Caco-2 (cell line): ENCODE data around the gene GAK. TPM values are rescaled to one million over a fixed set of nuclear protein-coding genes. Genes with fewer than 3 reads are reported as not detected.

Experiments
- BruUV-seq: library from RNA; stranded (reverse); fragments of 400-500 nt; replicated peaks from 2 replicates; lab custom pipeline; 2021; lab: Mats Ljungman, UMichigan
- CTCF ChIA-PET: fragments of 300-600 bp; sonication (Branson Sonifier 250); formaldehyde crosslinking; loops from one replicate; lab custom pipeline; 2022; ENCODE audit warnings: antibody characterized with exemption; lab: Charles Lee
- POLR2A ChIA-PET: fragments of 300-600 bp; sonication (Branson Sonifier 250); formaldehyde crosslinking; loops from one replicate; lab custom pipeline; 2022; ENCODE audit warnings: antibody characterized with exemption; lab: Charles Lee
- DNase-seq, 2 experiments: peaks; one replicate each; pipeline versions ENCODE4 v3.0.0 to v3.0.0-alpha.2; 2020 to 2022
- H3K27me3 ChIP-seq: replicated peaks from 2 replicates; pipeline ENCODE4 v1.6.0; 2011; ENCODE audit warnings: low read length; ENCODE audit not compliant: control insufficient read depth, insufficient read depth
- H3K36me3 ChIP-seq: 2 replicates; pipeline ENCODE4 v1.5.1; 2011; ENCODE audit warnings: low read length; ENCODE audit not compliant: control insufficient read depth, insufficient read depth
- H3K4me1 ChIP-seq: fragments of 250-450 bp; sonication (Bioruptor Pico); 2 replicates; pipeline ENCODE4 v1.5.1; 2020; ENCODE audit warnings: mild to moderate bottlenecking
- H3K4me3 ChIP-seq: 2 replicates; pipeline ENCODE4 v1.5.1; 2011; ENCODE audit warnings: low read depth, mild to moderate bottlenecking, control low read depth, low read length
- H3K9me3 ChIP-seq: fragments of 250-450 bp; sonication (Bioruptor Pico); 2 replicates; pipeline ENCODE4 v1.5.1; 2020; ENCODE audit warnings: mild to moderate bottlenecking, moderate library complexity
- H3K27ac Mint-ChIP-seq: one replicate; pipeline ENCODE4 v1.8.0; 2022; ENCODE audit warnings: mixed read lengths; ENCODE audit not compliant: unreplicated experiment
- H3K27me3 Mint-ChIP-seq: one replicate; pipeline ENCODE4 v1.8.0; 2022; ENCODE audit warnings: mixed read lengths; ENCODE audit not compliant: insufficient read depth, unreplicated experiment
- H3K36me3 Mint-ChIP-seq: one replicate; pipeline ENCODE4 v1.8.0; 2022; ENCODE audit warnings: mild to moderate bottlenecking, mixed read lengths; ENCODE audit not compliant: insufficient read depth, unreplicated experiment
- H3K4me1 Mint-ChIP-seq: one replicate; pipeline ENCODE4 v1.8.0; 2022; ENCODE audit warnings: low read depth, mixed read lengths; ENCODE audit not compliant: unreplicated experiment
- H3K4me3 Mint-ChIP-seq: one replicate; pipeline ENCODE4 v1.8.0; 2022; ENCODE audit warnings: mild to moderate bottlenecking, moderate library complexity, mixed read lengths; ENCODE audit not compliant: unreplicated experiment
- H3K9me3 Mint-ChIP-seq: one replicate; pipeline ENCODE4 v1.8.0; 2022; ENCODE audit warnings: mixed read lengths; ENCODE audit not compliant: unreplicated experiment
- intact Hi-C: fragments of 100-400 bp; cut with micrococcal nuclease; formaldehyde crosslinking; loops from one replicate; pipeline ENCODE4 v1.10.0; 2022; ENCODE audit not compliant: unreplicated experiment
- total RNA-seq: library from RNA; stranded (reverse); gene quantifications from 2 replicates; pipeline ENCODE4 v1.2.3, GENCODE V29; 2022
- TF ChIP-seq, protein P1 (sequence below), 2 experiments: fragments of 200-600 bp in 1 of 2; IDR thresholded peaks; 1 replicate in 1 of 2; 2 replicates in 1 of 2; pipeline versions ENCODE4 v1.5.1 to v1.8.0; 2011 to 2022; ENCODE audit warnings: antibody characterized with exemption in 1 of 2, control low read depth in 1 of 2, inconsistent platforms in 1 of 2, low read depth in 1 of 2, low read length in 1 of 2, mild to moderate bottlenecking in 1 of 2, moderate library complexity in 1 of 2; ENCODE audit not compliant: insufficient read depth in 1 of 2, severe bottlenecking in 1 of 2, unreplicated experiment in 1 of 2

Gene GAK
- total RNA-seq, 1 experiment from 2014 or later = 126 TPM

DNA sequence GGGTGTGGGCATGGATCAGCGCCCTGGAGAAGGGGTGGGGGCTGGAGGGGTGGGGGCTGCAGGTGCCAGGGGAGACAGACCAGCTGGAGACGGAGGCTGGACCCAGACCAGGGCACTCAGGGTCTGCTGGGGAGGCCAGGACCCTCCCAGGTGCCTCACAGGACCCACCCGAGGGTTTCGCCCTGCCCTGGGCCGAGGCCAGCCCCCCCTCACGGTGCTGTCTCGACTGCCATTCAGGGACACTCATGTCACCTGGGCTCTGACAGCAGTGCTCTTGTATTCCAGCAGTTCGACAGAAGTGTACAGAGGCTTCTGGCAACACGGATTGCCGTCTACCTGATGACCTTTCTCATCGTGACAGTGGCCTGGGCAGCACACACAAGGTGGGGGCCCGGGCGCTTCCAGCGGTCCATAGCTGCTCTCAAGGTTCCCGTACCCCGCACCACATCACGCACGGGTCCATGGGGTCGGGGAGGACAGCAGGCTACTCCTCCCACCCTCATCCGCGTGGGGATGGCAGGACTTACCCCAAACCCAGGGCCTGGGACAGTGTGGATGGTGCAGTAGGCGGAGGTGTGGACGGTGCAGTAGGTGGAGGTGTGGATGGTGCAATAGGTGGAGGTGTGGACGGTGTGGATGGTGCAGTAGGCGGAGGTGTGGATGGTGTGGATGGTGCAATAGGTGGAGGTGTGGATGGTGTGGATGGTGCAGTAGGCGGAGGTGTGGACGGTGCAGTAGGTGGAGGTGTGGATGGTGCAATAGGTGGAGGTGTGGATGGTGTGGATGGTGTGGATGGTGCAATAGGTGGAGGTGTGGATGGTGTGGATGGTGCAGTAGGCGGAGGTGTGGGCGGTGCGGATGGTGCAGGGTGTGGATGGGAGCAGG is 18.3 kb upstream of the GAK start:
- no TSS peak for BruUV-seq
- H3K27me3 Mint-ChIP-seq = no peaks in the 10 kb centered on the region
- TF ChIP-seq, protein P1, sequence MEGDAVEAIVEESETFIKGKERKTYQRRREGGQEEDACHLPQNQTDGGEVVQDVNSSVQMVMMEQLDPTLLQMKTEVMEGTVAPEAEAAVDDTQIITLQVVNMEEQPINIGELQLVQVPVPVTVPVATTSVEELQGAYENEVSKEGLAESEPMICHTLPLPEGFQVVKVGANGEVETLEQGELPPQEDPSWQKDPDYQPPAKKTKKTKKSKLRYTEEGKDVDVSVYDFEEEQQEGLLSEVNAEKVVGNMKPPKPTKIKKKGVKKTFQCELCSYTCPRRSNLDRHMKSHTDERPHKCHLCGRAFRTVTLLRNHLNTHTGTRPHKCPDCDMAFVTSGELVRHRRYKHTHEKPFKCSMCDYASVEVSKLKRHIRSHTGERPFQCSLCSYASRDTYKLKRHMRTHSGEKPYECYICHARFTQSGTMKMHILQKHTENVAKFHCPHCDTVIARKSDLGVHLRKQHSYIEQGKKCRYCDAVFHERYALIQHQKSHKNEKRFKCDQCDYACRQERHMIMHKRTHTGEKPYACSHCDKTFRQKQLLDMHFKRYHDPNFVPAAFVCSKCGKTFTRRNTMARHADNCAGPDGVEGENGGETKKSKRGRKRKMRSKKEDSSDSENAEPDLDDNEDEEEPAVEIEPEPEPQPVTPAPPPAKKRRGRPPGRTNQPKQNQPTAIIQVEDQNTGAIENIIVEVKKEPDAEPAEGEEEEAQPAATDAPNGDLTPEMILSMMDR (IDR thresholded peaks at IDR 0.05; ENCODE audit: insufficient read depth in 1 of 2, low read depth in 1 of 2, low read length in 1 of 2, severe bottlenecking in 1 of 2, unreplicated experiment in 1 of 2) = no peak

DNA sequence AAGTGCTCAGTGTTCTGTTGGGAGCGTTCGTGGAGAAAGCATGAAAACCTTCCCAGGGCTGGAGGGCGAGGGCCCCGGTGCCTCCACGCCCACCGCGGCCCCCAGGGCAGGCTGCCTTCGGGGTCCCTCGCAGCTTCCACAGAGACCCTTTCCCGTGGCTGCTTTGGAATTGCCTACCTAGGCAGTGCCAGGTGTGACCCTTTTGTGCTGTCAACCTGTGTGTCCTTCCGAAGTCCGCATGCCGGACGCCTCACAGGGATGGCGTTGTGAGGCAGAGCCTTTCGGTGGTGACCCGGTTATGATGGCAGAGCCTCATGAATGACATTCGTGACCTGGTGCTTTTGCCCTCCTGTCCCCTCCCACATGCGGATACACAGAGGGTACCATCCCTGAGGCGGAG is 17.5 kb upstream of the GAK start:
- ChIA-PET POLR2A (no interaction called here), CTCF (no interaction called here)
- Mint-ChIP-seq H3K4me1 (peaks cover 7% of the 10 kb centered on the region), H3K9me3 (no peaks in the 10 kb centered on the region), H3K4me3 (no peak overlapping the region), H3K27me3 (no peaks in the 10 kb centered on the region), H3K36me3 (no peaks in the 10 kb centered on the region), H3K27ac (no peak overlapping the region)
- intact Hi-C loops = no loop called here
- H3K36me3 ChIP-seq = no peaks in the 10 kb centered on the region
- H3K4me3 ChIP-seq = no peak overlapping the region
- H3K27me3 ChIP-seq = no peaks in the 10 kb centered on the region
- TF ChIP-seq, protein P1 (IDR thresholded peaks at IDR 0.05; ENCODE audit: insufficient read depth in 1 of 2, low read depth in 1 of 2, low read length in 1 of 2, severe bottlenecking in 1 of 2, unreplicated experiment in 1 of 2) = no peak
- no peaks in the 10 kb centered on the region for H3K4me1 ChIP-seq
- BruUV-seq = no TSS peak
- DNase-seq = no peak
- no peaks in the 10 kb centered on the region for H3K9me3 ChIP-seq

More for the DNA sequence above, 18.3 kb upstream of the GAK start:
- Histone ChIP-seq H3K4me3 (no peak overlapping the region), H3K36me3 (no peaks in the 10 kb centered on the region), H3K4me1 (no peaks in the 10 kb centered on the region), H3K27me3 (no peaks in the 10 kb centered on the region), H3K9me3 (no peaks in the 10 kb centered on the region)
- Mint-ChIP-seq H3K4me3 (no peak overlapping the region), H3K9me3 (no peaks in the 10 kb centered on the region), H3K4me1 (peaks cover 3% of the 10 kb centered on the region), H3K36me3 (no peaks in the 10 kb centered on the region), H3K27ac (no peak overlapping the region)
- POLR2A ChIA-PET = no interaction called here
- intact Hi-C loops = no loop called here
- CTCF ChIA-PET = no interaction called here
- DNase-seq = peak in 1 of 2 experiments; percentile 29

DNA sequence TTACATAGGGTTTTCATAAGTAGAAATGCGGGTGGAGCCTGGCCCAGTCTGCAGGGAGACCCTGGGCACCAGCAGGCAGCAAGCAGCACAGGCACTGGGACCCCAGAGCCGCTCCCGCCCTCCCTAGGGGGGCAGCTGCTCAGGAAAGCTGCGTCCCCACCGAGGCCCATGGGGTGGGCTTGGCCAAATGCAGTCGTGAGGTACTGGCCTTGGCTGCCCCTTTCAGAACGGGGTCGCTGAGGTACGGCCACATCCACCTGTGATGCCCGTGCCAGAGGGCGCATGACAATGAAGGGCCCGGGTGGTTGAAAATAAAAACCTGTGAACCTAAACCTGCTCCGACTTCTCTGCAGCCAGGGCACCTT is 16.8 kb upstream of the GAK start:
- no peaks in the 10 kb centered on the region for H3K9me3 ChIP-seq
- DNase-seq = no peak
- H3K27me3 ChIP-seq = no peaks in the 10 kb centered on the region
- H3K4me1 ChIP-seq = no peaks in the 10 kb centered on the region
- intact Hi-C loops = no loop called here
- H3K4me1 Mint-ChIP-seq = peaks cover 7% of the 10 kb centered on the region
- H3K27ac Mint-ChIP-seq = no peak overlapping the region
- H3K27me3 Mint-ChIP-seq = no peaks in the 10 kb centered on the region
- TF ChIP-seq, protein P1 (IDR thresholded peaks at IDR 0.05; ENCODE audit: insufficient read depth in 1 of 2, low read depth in 1 of 2, low read length in 1 of 2, severe bottlenecking in 1 of 2, unreplicated experiment in 1 of 2) = no peak
- H3K36me3 Mint-ChIP-seq = no peaks in the 10 kb centered on the region
- CTCF ChIA-PET = no interaction called here
- no peak overlapping the region for H3K4me3 Mint-ChIP-seq
- H3K36me3 ChIP-seq = no peaks in the 10 kb centered on the region
- H3K4me3 ChIP-seq = no peak overlapping the region
- no TSS peak for BruUV-seq
- no peaks in the 10 kb centered on the region for H3K9me3 Mint-ChIP-seq
- POLR2A ChIA-PET = interaction anchor here (1.1 kb wide), 1 partner anchor 17 kb away, joined by 3 read pairs; the partner anchor contains the start of genes GAK and TMEM175
